Mucosa of rectum (tissue), 2 donors: Measurements from ENCODE around the gene S100A4.

Source experiments
- H3K27ac ChIP-seq, 2 donors: one replicate each; pipeline ENCODE4 v1.7.0; 2013; ENCODE audit warnings: inconsistent platforms in 2 of 2, low read depth in 2 of 2, low read length in 2 of 2
- H3K27me3 ChIP-seq, 2 donors: one replicate each; pipeline ENCODE4 v1.7.0; 2013; ENCODE audit warnings: low read length in 2 of 2; ENCODE audit not compliant: control insufficient read depth in 2 of 2, insufficient read depth in 2 of 2
- H3K36me3 ChIP-seq, 2 donors: one replicate each; pipeline ENCODE4 v1.7.0; 2013; ENCODE audit warnings: low read length in 2 of 2; ENCODE audit not compliant: control insufficient read depth in 2 of 2, insufficient read depth in 2 of 2
- H3K4me1 ChIP-seq, 2 donors: one replicate each; pipeline ENCODE4 v1.7.0; 2013; ENCODE audit warnings: low read length in 2 of 2, mild to moderate bottlenecking in 1 of 2; ENCODE audit not compliant: control insufficient read depth in 2 of 2, insufficient read depth in 2 of 2
- H3K4me3 ChIP-seq, 2 donors: one replicate each; pipeline ENCODE4 v1.7.0; 2013; ENCODE audit warnings: low read length in 2 of 2
- H3K9ac ChIP-seq, 2 donors: one replicate each; pipeline ENCODE4 v1.7.0; 2013; ENCODE audit warnings: low read length in 2 of 2, low read depth in 1 of 2, mild to moderate bottlenecking in 1 of 2
- H3K9me3 ChIP-seq, 2 donors: one replicate each; pipeline ENCODE4 v1.7.0; 2013; ENCODE audit warnings: low read length in 2 of 2; ENCODE audit not compliant: control insufficient read depth in 2 of 2
- donor health status: healthy.
- donor health status: Normal muscosa, but diverticular disease.

S100A4 gene

GRCh38 chr1:153534226-153534924 lies 11.2 kb downstream of the S100A4 start:
- peak overlapping the region; percentile 100 for H3K9ac ChIP-seq
- H3K4me1 ChIP-seq, result peaks cover 60 to 65% of the 10 kb centered on the region in 2 donors
- no peaks in the 10 kb centered on the region for H3K9me3 ChIP-seq
- no peaks in the 10 kb centered on the region for H3K27me3 ChIP-seq
- peak overlapping the region; percentile 99 to 100 for H3K27ac ChIP-seq
- H3K36me3 ChIP-seq, result peaks cover 0 to 3% of the 10 kb centered on the region in 2 donors
- H3K4me3 ChIP-seq, result peak overlapping the region; percentile 95 to 98

GRCh38 chr1:153533689-153534201 lies 11.9 kb downstream of the S100A4 start:
- Histone ChIP-seq H3K27ac (peak overlapping the region; percentile 99 to 100), H3K9me3 (no peaks in the 10 kb centered on the region), H3K4me1 (peaks cover 60 to 65% of the 10 kb centered on the region in 2 donors), H3K9ac (peak overlapping the region; percentile 100), H3K4me3 (peak overlapping the region; percentile 95 to 98), H3K27me3 (no peaks in the 10 kb centered on the region), H3K36me3 (peaks cover 0 to 3% of the 10 kb centered on the region in 2 donors)

GRCh38 chr1:153532769-153533599 lies 12.6 kb downstream of the S100A4 start:
- Histone ChIP-seq H3K27me3 (no peaks in the 10 kb centered on the region), H3K9me3 (no peaks in the 10 kb centered on the region), H3K4me3 (peak overlapping the region; percentile 95 to 98), H3K4me1 (peaks cover 56 to 59% of the 10 kb centered on the region in 2 donors), H3K9ac (peak overlapping the region; percentile 100), H3K36me3 (peaks cover 0 to 3% of the 10 kb centered on the region in 2 donors), H3K27ac (peak overlapping the region; percentile 99 to 100)

GRCh38 chr1:153532181-153532580 lies 13.4 kb downstream of the S100A4 start:
- Histone ChIP-seq H3K36me3 (peaks cover 0 to 3% of the 10 kb centered on the region in 2 donors), H3K9me3 (no peaks in the 10 kb centered on the region), H3K4me1 (peaks cover 49 to 51% of the 10 kb centered on the region in 2 donors), H3K27me3 (no peaks in the 10 kb centered on the region), H3K27ac (peak overlapping the region; percentile 99 to 100), H3K4me3 (peak overlapping the region in 1 of 2 donors; percentile 72), H3K9ac (peak overlapping the region; percentile 81 to 100)

- peak overlapping the region; percentile 99 to 100 for H3K27ac ChIP-seq
- no peak overlapping the region for H3K9ac ChIP-seq
- H3K27me3 ChIP-seq, result no peaks in the 10 kb centered on the region
- H3K9me3 ChIP-seq, result no peaks in the 10 kb centered on the region
- peaks cover 0 to 3% of the 10 kb centered on the region in 2 donors for H3K36me3 ChIP-seq
- H3K4me3 ChIP-seq, result no peak overlapping the region
- H3K4me1 ChIP-seq, result peaks cover 44 to 45% of the 10 kb centered on the region in 2 donors
Measured at GRCh38 chr1:153531638-153532037, 14.0 kb downstream of the S100A4 start.

GRCh38 chr1:153527683-153528040 lies 17.9 kb downstream of the S100A4 start:
- no peak overlapping the region for H3K27ac ChIP-seq
- H3K27me3 ChIP-seq, result no peaks in the 10 kb centered on the region

GRCh38 chr1:153527023-153527682 lies 18.5 kb downstream of the S100A4 start:
- H3K9ac ChIP-seq, result no peak overlapping the region
- no peak overlapping the region for H3K27ac ChIP-seq
- H3K36me3 ChIP-seq, result no peaks in the 10 kb centered on the region
- H3K4me1 ChIP-seq, result peaks cover 7% of the 10 kb centered on the region in 2 donors
- H3K9me3 ChIP-seq, result no peaks in the 10 kb centered on the region
- H3K27me3 ChIP-seq, result no peaks in the 10 kb centered on the region
- no peak overlapping the region for H3K4me3 ChIP-seq

More at GRCh38 chr1:153527683-153528040, 17.9 kb downstream of the S100A4 start:
- no peaks in the 10 kb centered on the region for H3K9me3 ChIP-seq
- H3K36me3 ChIP-seq, result no peaks in the 10 kb centered on the region
- H3K4me1 ChIP-seq, result peaks cover 12% of the 10 kb centered on the region in 2 donors
- no peak overlapping the region for H3K9ac ChIP-seq
- no peak overlapping the region for H3K4me3 ChIP-seq

GRCh38 chr1:153526132-153526543 lies 19.5 kb downstream of the S100A4 start:
- Histone ChIP-seq H3K4me1 (peaks cover 0 to 3% of the 10 kb centered on the region in 2 donors), H3K4me3 (no peak overlapping the region)

GRCh38 chr1:153525088-153525728 lies 20.4 kb downstream of the S100A4 start:
- Histone ChIP-seq H3K36me3 (no peaks in the 10 kb centered on the region), H3K9me3 (no peaks in the 10 kb centered on the region), H3K9ac (no peak overlapping the region), H3K4me3 (no peak overlapping the region), H3K27me3 (no peaks in the 10 kb centered on the region), H3K4me1 (peaks cover 4 to 8% of the 10 kb centered on the region in 2 donors), H3K27ac (no peak overlapping the region)

More at GRCh38 chr1:153526132-153526543, 19.5 kb downstream of the S100A4 start:
- no peaks in the 10 kb centered on the region for H3K36me3 ChIP-seq
- H3K27me3 ChIP-seq, result no peaks in the 10 kb centered on the region
- H3K9ac ChIP-seq, result no peak overlapping the region
- H3K9me3 ChIP-seq, result no peaks in the 10 kb centered on the region
- no peak overlapping the region for H3K27ac ChIP-seq
